ENCODE data around the gene XPC. TPM values are rescaled to one million over a fixed set of nuclear protein-coding genes. Genes with fewer than 3 reads are reported as not detected.

XPC gene
- 61.8 and 95.1 TPM in 2 replicates for total RNA-seq

DNA sequence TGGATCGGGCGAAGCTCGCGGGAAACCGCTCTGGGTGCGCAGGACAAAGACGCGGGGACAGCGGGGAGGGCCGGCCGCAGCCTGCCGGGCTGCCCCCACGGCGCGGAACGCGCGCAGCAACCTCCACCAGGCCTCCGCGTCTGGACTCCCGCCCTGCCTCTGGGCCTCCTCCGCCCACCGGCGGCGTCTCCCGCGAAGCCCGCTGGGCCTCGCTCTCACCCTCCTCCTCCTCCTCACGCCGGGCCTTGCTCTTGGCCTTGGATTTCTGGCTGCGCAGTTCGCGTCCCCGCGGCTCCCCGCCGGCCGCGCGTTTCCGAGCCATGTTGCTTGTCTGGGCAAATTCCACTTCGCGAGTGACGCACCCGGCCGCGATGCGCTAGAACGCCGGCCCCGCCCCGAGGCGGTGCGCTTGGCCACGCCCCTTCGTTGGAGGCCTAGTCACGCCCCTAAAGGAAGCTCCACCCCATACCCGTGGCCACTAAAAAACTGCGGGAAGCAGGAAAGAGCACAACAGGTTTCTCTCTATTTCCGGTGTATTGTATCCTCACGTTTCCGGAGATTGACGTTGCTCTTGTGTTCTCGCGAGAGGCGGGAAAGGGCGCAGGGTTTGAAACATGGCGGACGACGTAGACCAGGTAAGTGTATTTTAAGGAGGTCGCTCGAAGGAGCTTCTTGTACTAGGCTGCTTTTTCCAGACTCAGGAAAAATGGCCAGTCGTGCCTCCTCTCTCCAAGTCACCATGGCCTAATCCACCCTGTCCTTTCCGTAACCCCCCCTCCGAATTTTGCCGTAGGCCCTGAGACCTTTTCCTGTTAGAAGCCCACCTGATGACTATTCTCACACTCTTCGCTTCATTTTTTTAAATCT is at the start of gene XPC, which contains the start of gene LSM3:
XPC (minus strand) TSS at position 355 of the 867 bp plus-strand sequence; CDS start at position 322, 33 bp downstream.
LSM3 (plus strand) TSS at position 571 of the 867 bp plus-strand sequence; CDS start at position 615, 44 bp downstream.

GRCh38 chr3:14124615-14125192 is 53.7 kb downstream of the XPC start, which contains the start of the genes CHCHD4 and TMEM43:
CHCHD4 (minus strand) TSS chr3:14124870; CDS start chr3:14124676, 194 bp downstream.
TMEM43 (plus strand) TSS chr3:14125052; CDS start chr3:14125194, 142 bp downstream.

Other genes starting within 250 kb of the XPC start
- gene CHCHD4, start 53.7 kb downstream of the XPC start, total RNA-seq: 9.5 and 10.1 TPM in 2 replicates
- 73.4 and 97.6 TPM in 2 replicates for gene TMEM43, start 53.5 kb downstream of the XPC start, total RNA-seq
- gene LSM3, start 216 bp upstream of the XPC start, total RNA-seq: 7.8 and 9.0 TPM in 2 replicates
- gene SLC6A6, start 224.0 kb upstream of the XPC start, total RNA-seq: 11.0 and 23.9 TPM in 2 replicates

Measured in bronchial smooth muscle cell (primary cell).